ENCODE measurements around the gene TMEM106B.

The TMEM106B gene

GRCh38 chr7:12209221-12209620 is 1.9 kb upstream of the TMEM106B start:
- Histone ChIP-seq H4K20me1 (ENCODE audit: control insufficient read depth, insufficient read depth, low read depth, low read length) (no peaks in the 10 kb centered on the region), H3K4me3 (ENCODE audit: low read length) (no peak overlapping the region), H3F3A (ENCODE audit: control insufficient read depth, insufficient read depth) (no peaks in the 10 kb centered on the region), H3K79me2 (ENCODE audit: control insufficient read depth, low read length) (peaks cover 27% of the 10 kb centered on the region), H3K27ac (ENCODE audit: low read depth, low read length) (no peak overlapping the region), H3K27me3 (ENCODE audit: control insufficient read depth, low read length) (peaks cover 26% of the 10 kb centered on the region), H3K4me1 (ENCODE audit: control insufficient read depth, low read length) (peaks cover 27% of the 10 kb centered on the region), H3K9me3 (ENCODE audit: control insufficient read depth, insufficient read depth, low read length) (no peaks in the 10 kb centered on the region), H3K9me2 (replicated peaks; ENCODE audit: control insufficient read depth, low read length) (no peaks in the 10 kb centered on the region), H3K4me2 (ENCODE audit: low read length) (no peak overlapping the region), H3K36me3 (ENCODE audit: control insufficient read depth, low read length) (no peaks in the 10 kb centered on the region)
- no peak for TF ChIP-seq EZH2phosphoT487 (IDR thresholded peaks at IDR 0.05; ENCODE audit: borderline replicate concordance, low read length)
- TF ChIP-seq CTCF (IDR thresholded peaks at IDR 0.05; ENCODE audit: low read depth, low read length, poor library complexity, severe bottlenecking) = no peak

- H3K27me3 ChIP-seq (ENCODE audit: control insufficient read depth, low read length) = peaks cover 26% of the 10 kb centered on the region
- H3K27ac ChIP-seq (ENCODE audit: low read depth, low read length) = no peak overlapping the region
- TF ChIP-seq CTCF (IDR thresholded peaks at IDR 0.05; ENCODE audit: low read depth, low read length, poor library complexity, severe bottlenecking) (no peak), EZH2phosphoT487 (IDR thresholded peaks at IDR 0.05; ENCODE audit: borderline replicate concordance, low read length) (no peak)
- peaks cover 27% of the 10 kb centered on the region for H3K4me1 ChIP-seq (ENCODE audit: control insufficient read depth, low read length)
- H3K4me3 ChIP-seq (ENCODE audit: low read length) = peak overlapping the region; percentile 79
- no peaks in the 10 kb centered on the region for H4K20me1 ChIP-seq (ENCODE audit: control insufficient read depth, insufficient read depth, low read depth, low read length)
- no peaks in the 10 kb centered on the region for H3K9me3 ChIP-seq (ENCODE audit: control insufficient read depth, insufficient read depth, low read length)
- H3F3A ChIP-seq (ENCODE audit: control insufficient read depth, insufficient read depth) = no peaks in the 10 kb centered on the region
- H3K4me2 ChIP-seq (ENCODE audit: low read length) = peak overlapping the region; percentile 80
- peaks cover 29% of the 10 kb centered on the region for H3K79me2 ChIP-seq (ENCODE audit: control insufficient read depth, low read length)
- H3K9me2 ChIP-seq (replicated peaks; ENCODE audit: control insufficient read depth, low read length) = no peaks in the 10 kb centered on the region
- H3K36me3 ChIP-seq (ENCODE audit: control insufficient read depth, low read length) = no peaks in the 10 kb centered on the region
These were observed 678 bp upstream of the TMEM106B start for GRCh38 chr7:12210179-12211053.

- no peaks in the 10 kb centered on the region for H3F3A ChIP-seq (ENCODE audit: control insufficient read depth, insufficient read depth)
- H3K9me2 ChIP-seq (replicated peaks; ENCODE audit: control insufficient read depth, low read length) = no peaks in the 10 kb centered on the region
- H3K27ac ChIP-seq (ENCODE audit: low read depth, low read length) = peak overlapping the region; percentile 33; the same call in 1 of the 2 replicates
- peak overlapping the region; percentile 80 for H3K4me2 ChIP-seq (ENCODE audit: low read length)
- H3K27me3 ChIP-seq (ENCODE audit: control insufficient read depth, low read length) = peaks cover 25% of the 10 kb centered on the region
- H3K79me2 ChIP-seq (ENCODE audit: control insufficient read depth, low read length) = peaks cover 29% of the 10 kb centered on the region
- H3K36me3 ChIP-seq (ENCODE audit: control insufficient read depth, low read length) = peaks cover 4% of the 10 kb centered on the region; the same call in 1 of the 2 replicates
- no peaks in the 10 kb centered on the region for H3K9me3 ChIP-seq (ENCODE audit: control insufficient read depth, insufficient read depth, low read length)
- TF ChIP-seq EZH2phosphoT487 (IDR thresholded peaks at IDR 0.05; ENCODE audit: borderline replicate concordance, low read length) (no peak), CTCF (IDR thresholded peaks at IDR 0.05; ENCODE audit: low read depth, low read length, poor library complexity, severe bottlenecking) (no peak)
- H3K4me1 ChIP-seq (ENCODE audit: control insufficient read depth, low read length) = peaks cover 27% of the 10 kb centered on the region
- no peaks in the 10 kb centered on the region for H4K20me1 ChIP-seq (ENCODE audit: control insufficient read depth, insufficient read depth, low read depth, low read length)
- peak overlapping the region; percentile 79 for H3K4me3 ChIP-seq (ENCODE audit: low read length)
These were observed 804 bp downstream of the TMEM106B start for GRCh38 chr7:12211711-12212485.

Measured in DOHH2 (cell line).